SK-N-SH (cell line): ENCODE measurements around the gene CEP85. TPM values are rescaled to one million over a fixed set of nuclear protein-coding genes. Genes with fewer than 3 reads are reported as not detected.

Experiments
- CTCF ChIA-PET: fragments of 300-600, 350-600 bp; formaldehyde crosslinking; extraction: SDS; loops from one replicate; lab custom pipeline; 2021; lab: Yijun Ruan, JAX
- POLR2A ChIA-PET: fragments of 350-600 bp; sonication (Branson Sonifier 250); formaldehyde crosslinking; extraction: SDS; loops from one replicate; lab custom pipeline; 2020; ENCODE audit warnings: antibody characterized with exemption, inconsistent platforms; lab: Yijun Ruan, JAX
- DNase-seq: peaks from one replicate; pipeline ENCODE4 v3.0.0; 2012
- H2AFZ ChIP-seq: fragments of 200-600 bp; sonication (generic); 2 replicates; pipeline ENCODE4 v1.8.1; 2016; ENCODE audit warnings: antibody characterized with exemption, mild to moderate bottlenecking, low read depth
- H3F3A ChIP-seq: fragments of 200-600 bp; sonication (generic); replicated peaks from 2 replicates; pipeline ENCODE3; 2016; ENCODE audit warnings: antibody characterized with exemption, mild to moderate bottlenecking; ENCODE audit not compliant: insufficient read depth
- H3K27ac ChIP-seq, 2 experiments: fragments of 200-500 bp in 1 of 2; fragments of 200-600 bp in 1 of 2; sonication (Bioruptor generic) in 1 of 2; sonication (generic), shearing (Covaris generic) in 1 of 2; 2 replicates each; pipeline versions ENCODE4 v1.5.1 to v1.6.1; 2014 to 2016; ENCODE audit warnings: low read depth in 2 of 2, inconsistent platforms in 1 of 2, low read length in 1 of 2, mild to moderate bottlenecking in 1 of 2, mixed read lengths in 1 of 2
- H3K27me3 ChIP-seq: fragments of 200-600 bp; sonication (generic), shearing (Covaris generic); 2 replicates; pipeline ENCODE4 v1.6.1; 2016; ENCODE audit warnings: mixed run types; ENCODE audit not compliant: insufficient read depth
- H3K36me3 ChIP-seq, 2 experiments: fragments of 200-500 bp in 1 of 2; fragments of 200-600 bp in 1 of 2; sonication (Bioruptor generic) in 1 of 2; sonication (generic) in 1 of 2; replicated peaks in 1 of 2; 2 replicates each; pipeline versions ENCODE3 to v1.5.1; 2014 to 2016; ENCODE audit warnings: low read length in 1 of 2, mild to moderate bottlenecking in 1 of 2; ENCODE audit not compliant: insufficient read depth in 2 of 2, control insufficient read depth in 1 of 2
- H3K4me1 ChIP-seq, 2 experiments: fragments of 200-500 bp in 1 of 2; fragments of 200-600 bp in 1 of 2; sonication (Bioruptor generic) in 1 of 2; sonication (generic), shearing (Covaris generic) in 1 of 2; 2 replicates each; pipeline versions ENCODE4 v1.5.1 to v1.6.1; 2014 to 2016; ENCODE audit warnings: low read depth in 1 of 2, low read length in 1 of 2, mixed run types in 1 of 2; ENCODE audit not compliant: insufficient read depth in 2 of 2, control insufficient read depth in 1 of 2
- H3K4me2 ChIP-seq: fragments of 200-600 bp; sonication (generic), shearing (Covaris generic); 2 replicates; pipeline ENCODE4 v1.6.1; 2017; ENCODE audit warnings: mixed run types
- H3K4me3 ChIP-seq, 2 experiments: fragments of 200-500 bp in 1 of 2; fragments of 200-600 bp in 1 of 2; sonication (Bioruptor generic) in 1 of 2; sonication (generic), shearing (Covaris generic) in 1 of 2; 2 replicates each; pipeline versions ENCODE4 v1.5.1 to v1.8.1; 2014 to 2016; ENCODE audit warnings: low read depth in 2 of 2, inconsistent platforms in 1 of 2, low read length in 1 of 2, mild to moderate bottlenecking in 1 of 2, mixed read lengths in 1 of 2, moderate library complexity in 1 of 2
- H3K79me2 ChIP-seq: fragments of 200-600 bp; sonication (generic); 2 replicates; pipeline ENCODE4 v1.8.1; 2017; ENCODE audit warnings: mild to moderate bottlenecking; ENCODE audit not compliant: insufficient read depth
- H3K9ac ChIP-seq: fragments of 200-600 bp; sonication (generic); 2 replicates; pipeline ENCODE4 v1.6.1; 2017; ENCODE audit warnings: mixed run types
- H3K9me2 ChIP-seq: fragments of 200-600 bp; sonication (generic); 2 replicates; pipeline ENCODE4 v1.6.1; 2017; ENCODE audit warnings: mixed run types
- H3K9me3 ChIP-seq: fragments of 200-600 bp; sonication (generic); 2 replicates; pipeline ENCODE4 v1.6.1; 2017; ENCODE audit warnings: mixed run types, mild to moderate bottlenecking, moderate library complexity
- H4K20me1 ChIP-seq: fragments of 200-600 bp; sonication (generic); 2 replicates; pipeline ENCODE4 v1.6.1; 2017; ENCODE audit warnings: mild to moderate bottlenecking, mixed run types; ENCODE audit not compliant: insufficient read depth
- EP300 ChIP-seq, 2 experiments: IDR thresholded peaks; 2 replicates each; pipeline versions ENCODE4 v1.4.0 to v1.6.1; 2012; ENCODE audit warnings: borderline replicate concordance in 1 of 2, low read depth in 1 of 2, low read length in 1 of 2
- EZH2phosphoT487 ChIP-seq: fragments of 200-600 bp; sonication (generic); IDR thresholded peaks from 2 replicates; pipeline ENCODE4 v1.6.1; 2017; ENCODE audit warnings: low read depth, mixed run types, mild to moderate bottlenecking, antibody characterized with exemption, moderate library complexity, borderline replicate concordance
- FOSL2 ChIP-seq: IDR thresholded peaks from 2 replicates; pipeline ENCODE4 v1.4.0; 2012; ENCODE audit warnings: low read depth, mild to moderate bottlenecking, moderate library complexity, borderline replicate concordance
- FOXJ3 ChIP-seq: sonication (generic); formaldehyde crosslinking; IDR thresholded peaks from 2 replicates; pipeline ENCODE4 v1.5.1; 2020; ENCODE audit warnings: mild to moderate bottlenecking, missing genetic modification reagents
- MEF2A ChIP-seq: IDR thresholded peaks from 2 replicates; pipeline ENCODE4 v1.4.0; 2012; ENCODE audit warnings: low read depth, borderline replicate concordance
- NFIC ChIP-seq: IDR thresholded peaks from 2 replicates; pipeline ENCODE4 v1.4.0; 2012; ENCODE audit warnings: borderline replicate concordance
- NRF1 ChIP-seq: IDR thresholded peaks from 2 replicates; pipeline ENCODE4 v1.6.1; 2012; ENCODE audit warnings: low read depth, mild to moderate bottlenecking, low read length
- POLR2AphosphoS5 ChIP-seq: IDR thresholded peaks from 2 replicates; pipeline ENCODE4 v1.6.1; 2012; ENCODE audit warnings: low read depth, low read length
- RAD21 ChIP-seq: IDR thresholded peaks from 2 replicates; pipeline ENCODE4 v1.6.1; 2012; ENCODE audit warnings: mild to moderate bottlenecking, low read length
- TCF12 ChIP-seq: IDR thresholded peaks from 2 replicates; pipeline ENCODE4 v1.4.0; 2012
- WGBS: methylation state at CpG from one replicate; pipeline ENCODE4 v1.1.6; 2017; ENCODE audit warnings: low lambda C conversion rate; 5-methylcytosine and 5-hydroxymethylcytosine counted together
- polyA plus RNA-seq, 3 experiments: library from polyadenylated mRNA; depleted of rRNA; stranded (reverse); fragments of >200 nt; gene quantifications; 2 replicates each; pipeline ENCODE4 v1.2.3, GENCODE V29; 2012
- TF ChIP-seq, protein P1 (sequence below): IDR thresholded peaks from 2 replicates; pipeline ENCODE4; 2012
- TF ChIP-seq, protein P2 (sequence below): fragments of 150-350 bp; IDR thresholded peaks from 2 replicates; pipeline ENCODE4 v1.6.1; 2017; ENCODE audit warnings: antibody characterized with exemption, low read length, low read depth, borderline replicate concordance
- TF ChIP-seq, protein P3 (sequence below): IDR thresholded peaks from 2 replicates; pipeline ENCODE4 v1.4.0; 2012; ENCODE audit warnings: low read depth
- TF ChIP-seq, protein P4 (sequence below): IDR thresholded peaks from 2 replicates; pipeline ENCODE4 v1.4.0; 2012; ENCODE audit warnings: low read depth, borderline replicate concordance

CEP85 gene
- polyA plus RNA-seq, 1 of the 3 experiments (the other 2 are of a cell fraction): 12.1 TPM

DNA sequence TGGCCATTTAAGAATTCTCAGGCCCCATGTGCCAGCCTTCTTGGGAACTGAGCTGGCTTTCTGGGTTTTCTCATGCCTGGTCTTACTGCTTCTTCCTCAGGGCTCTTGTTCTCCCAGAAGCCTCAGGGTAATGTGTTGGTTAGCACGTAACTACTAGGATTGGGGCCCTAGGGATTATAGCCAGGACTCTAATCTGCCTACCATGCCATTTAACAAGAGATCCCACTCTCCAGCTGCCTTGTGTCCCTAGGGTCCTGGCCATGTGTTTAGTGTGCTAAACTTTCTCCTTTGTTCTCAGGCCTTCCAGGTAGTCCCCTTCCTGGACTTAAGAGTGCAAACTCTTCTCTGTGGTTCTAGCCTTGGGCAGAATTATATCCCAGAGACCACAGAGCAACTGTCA, 43.7 kb downstream of the CEP85 start:
- Histone ChIP-seq H3K36me3 (peaks cover 9 to 27% of the 10 kb centered on the region in 2 experiments), H3K9me3 (no peaks in the 10 kb centered on the region), H3K4me2 (peak overlapping the region; percentile 95; the same call in 1 of the 2 replicates), H3K4me3 (no peak overlapping the region), H3K4me1 (peaks cover 36 to 58% of the 10 kb centered on the region in 2 experiments; a peak in 3 of 4 replicates)
- WGBS: no CpG with 5 or more reads among the region's 1 CpG
- no peak for DNase-seq
- TF ChIP-seq, protein P1, sequence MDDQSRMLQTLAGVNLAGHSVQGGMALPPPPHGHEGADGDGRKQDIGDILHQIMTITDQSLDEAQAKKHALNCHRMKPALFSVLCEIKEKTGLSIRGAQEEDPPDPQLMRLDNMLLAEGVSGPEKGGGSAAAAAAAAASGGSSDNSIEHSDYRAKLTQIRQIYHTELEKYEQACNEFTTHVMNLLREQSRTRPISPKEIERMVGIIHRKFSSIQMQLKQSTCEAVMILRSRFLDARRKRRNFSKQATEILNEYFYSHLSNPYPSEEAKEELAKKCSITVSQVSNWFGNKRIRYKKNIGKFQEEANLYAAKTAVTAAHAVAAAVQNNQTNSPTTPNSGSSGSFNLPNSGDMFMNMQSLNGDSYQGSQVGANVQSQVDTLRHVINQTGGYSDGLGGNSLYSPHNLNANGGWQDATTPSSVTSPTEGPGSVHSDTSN: no peak
- TF ChIP-seq, protein P2, sequence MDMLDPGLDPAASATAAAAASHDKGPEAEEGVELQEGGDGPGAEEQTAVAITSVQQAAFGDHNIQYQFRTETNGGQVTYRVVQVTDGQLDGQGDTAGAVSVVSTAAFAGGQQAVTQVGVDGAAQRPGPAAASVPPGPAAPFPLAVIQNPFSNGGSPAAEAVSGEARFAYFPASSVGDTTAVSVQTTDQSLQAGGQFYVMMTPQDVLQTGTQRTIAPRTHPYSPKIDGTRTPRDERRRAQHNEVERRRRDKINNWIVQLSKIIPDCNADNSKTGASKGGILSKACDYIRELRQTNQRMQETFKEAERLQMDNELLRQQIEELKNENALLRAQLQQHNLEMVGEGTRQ: no peak
- TF ChIP-seq EZH2phosphoT487: no peak
- no peak for TF ChIP-seq POLR2AphosphoS5
- no peak for TF ChIP-seq FOSL2
- TF ChIP-seq, protein P3, sequence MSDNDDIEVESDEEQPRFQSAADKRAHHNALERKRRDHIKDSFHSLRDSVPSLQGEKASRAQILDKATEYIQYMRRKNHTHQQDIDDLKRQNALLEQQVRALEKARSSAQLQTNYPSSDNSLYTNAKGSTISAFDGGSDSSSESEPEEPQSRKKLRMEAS: no peak
- no peak for TF ChIP-seq RAD21
- no peak for TF ChIP-seq NFIC
- no peak for TF ChIP-seq FOXJ3 (CRISPR knock-in tag)
- TF ChIP-seq, all 33 proteins: peak for 0
- H3F3A ChIP-seq: peaks cover 51% of the 10 kb centered on the region
- H3K9me2 ChIP-seq: no peaks in the 10 kb centered on the region
- peak overlapping the region; percentile 81; the same call in 1 of the 2 replicates for H3K9ac ChIP-seq
- no peaks in the 10 kb centered on the region for H3K27me3 ChIP-seq
- peak overlapping the region in 1 of 2 experiments; percentile 87; a peak in 2 of 4 replicates for H3K27ac ChIP-seq
- no peak overlapping the region for H2AFZ ChIP-seq
- CTCF ChIA-PET: interaction anchor here (1.3 to 9.5 kb wide), 7 partner anchors 10 to 108 kb away, joined by 5 to 204 read pairs (median 11); partner anchors contain the start of genes CD52, CEP85 and ZNF593
- H4K20me1 ChIP-seq: peaks cover 19% of the 10 kb centered on the region
- POLR2A ChIA-PET: no interaction called here
- peaks cover 36% of the 10 kb centered on the region for H3K79me2 ChIP-seq

DNA sequence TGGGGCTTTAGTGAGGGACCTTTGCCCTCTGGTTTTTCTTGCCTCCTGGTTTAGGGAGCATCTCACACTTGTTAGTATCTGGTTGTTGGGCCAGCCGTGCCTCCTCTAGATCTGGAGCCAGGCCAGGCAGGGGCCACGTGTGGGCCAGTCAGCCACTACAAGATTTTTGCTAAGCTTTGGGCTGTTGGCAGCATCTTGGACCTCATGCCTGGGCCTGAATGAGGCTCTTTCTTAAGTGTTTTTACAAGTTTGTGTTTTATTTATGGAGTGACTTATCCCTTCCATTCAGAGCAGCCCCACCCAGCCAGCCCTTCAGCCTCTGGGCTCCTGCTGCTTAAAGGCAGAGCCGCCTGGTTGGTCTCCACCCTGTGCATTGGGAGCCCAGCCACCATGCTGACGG, 44.3 kb downstream of the CEP85 start:
- peaks cover 55% of the 10 kb centered on the region for H3F3A ChIP-seq
- H3K9me2 ChIP-seq: no peaks in the 10 kb centered on the region
- no peak for DNase-seq
- H3K36me3 ChIP-seq: peaks cover 9 to 29% of the 10 kb centered on the region in 2 experiments
- WGBS: 75% methylated on average over 4 of the region's 4 CpGs
- no peak overlapping the region for H3K4me3 ChIP-seq
- ChIA-PET POLR2A (no interaction called here), CTCF (interaction anchor here (1.2 to 9.5 kb wide), 7 partner anchors 9 to 176 kb away, joined by 3 to 204 read pairs (median 25); partner anchors contain the start of genes CD52, CEP85 and ZNF593)
- peaks cover 20% of the 10 kb centered on the region for H4K20me1 ChIP-seq
- peaks cover 42% of the 10 kb centered on the region for H3K79me2 ChIP-seq
- no peak for TF ChIP-seq FOXJ3 (CRISPR knock-in tag)
- TF ChIP-seq MEF2A: no peak
- no peak for TF ChIP-seq FOSL2
- TF ChIP-seq EP300 (IDR thresholded peaks at IDR 0.05; ENCODE audit: borderline replicate concordance in 1 of 2, low read depth in 1 of 2, low read length in 1 of 2): no peak
- no peak for TF ChIP-seq TCF12
- TF ChIP-seq, protein P4, sequence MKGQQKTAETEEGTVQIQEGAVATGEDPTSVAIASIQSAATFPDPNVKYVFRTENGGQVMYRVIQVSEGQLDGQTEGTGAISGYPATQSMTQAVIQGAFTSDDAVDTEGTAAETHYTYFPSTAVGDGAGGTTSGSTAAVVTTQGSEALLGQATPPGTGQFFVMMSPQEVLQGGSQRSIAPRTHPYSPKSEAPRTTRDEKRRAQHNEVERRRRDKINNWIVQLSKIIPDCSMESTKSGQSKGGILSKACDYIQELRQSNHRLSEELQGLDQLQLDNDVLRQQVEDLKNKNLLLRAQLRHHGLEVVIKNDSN: no peak
- TF ChIP-seq NRF1: no peak
- TF ChIP-seq, all 33 proteins: peak for 0
- Histone ChIP-seq H3K27me3 (no peaks in the 10 kb centered on the region), H3K27ac (peak overlapping the region in 1 of 2 experiments; percentile 87; a peak in 2 of 4 replicates), H3K4me1 (peaks cover 36 to 59% of the 10 kb centered on the region in 2 experiments; a peak in 3 of 4 replicates), H2AFZ (no peak overlapping the region), H3K9me3 (no peaks in the 10 kb centered on the region), H3K4me2 (peak overlapping the region; percentile 95), H3K9ac (peak overlapping the region; percentile 81; the same call in 1 of the 2 replicates)
